Prostate gland (tissue), 2 donors: Measurements from ENCODE around the gene FOXO1.

ENCODE experiments used
- CTCF ChIP-seq, 4 experiments: fragments of 200-600 bp in 2 of 4; fragments of 450-650 bp in 2 of 4; sonication (generic) in 2 of 4; IDR thresholded peaks; 1 replicate in 3 of 4; 2 replicates in 1 of 4; pipeline ENCODE4 v1.5.1; 2016 to 2019; ENCODE audit warnings: antibody characterized with exemption in 4 of 4, mild to moderate bottlenecking in 2 of 4, moderate library complexity in 2 of 4
- POLR2A ChIP-seq: fragments of 450-650 bp; IDR thresholded peaks from one replicate; pipeline ENCODE4 v1.6.1; 2016; ENCODE audit warnings: antibody characterized with exemption, mild to moderate bottlenecking
- POLR2AphosphoS5 ChIP-seq: sonication (generic); formaldehyde crosslinking; IDR thresholded peaks from one replicate; pipeline ENCODE4 v1.6.1; 2017; ENCODE audit warnings: antibody characterized with exemption

GRCh38 chr13:40660692-40661091 lies 5.7 kb downstream of the FOXO1 start:
- TF ChIP-seq CTCF (IDR thresholded peaks at IDR 0.05), result no peak
- no peak for TF ChIP-seq POLR2A
- TF ChIP-seq POLR2AphosphoS5, result no peak
